ENCODE measurements around the gene MRAS.
"Not testable (repeated sequence)": the region's sequence is repeated elsewhere in the genome, so short reads cannot be mapped to it uniquely, and the experiment has no call there.

MRAS gene

DNA sequence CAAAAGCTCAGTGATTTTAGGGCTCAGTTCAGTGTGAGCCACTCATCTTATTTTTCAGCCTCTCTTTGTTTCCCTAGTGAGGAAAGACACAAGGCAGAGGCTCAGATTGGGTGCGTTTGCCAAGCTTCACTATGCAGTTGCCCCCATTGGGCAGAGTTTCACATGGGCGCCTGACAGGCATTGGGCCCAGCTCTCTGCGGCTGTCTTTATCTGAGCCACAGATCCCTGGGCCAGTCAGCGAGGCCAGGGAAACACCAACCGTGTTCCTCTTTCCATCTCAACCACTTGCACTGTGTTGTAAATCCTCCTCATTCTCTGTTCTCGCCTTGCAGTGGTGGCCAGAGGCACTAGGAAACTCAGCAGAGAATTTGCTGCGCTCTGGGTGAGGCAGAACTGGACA, 96.9 kb downstream of the MRAS start:
- DNase-seq (ENCODE audit: low read depth in 2 of 2), result no peak

DNA sequence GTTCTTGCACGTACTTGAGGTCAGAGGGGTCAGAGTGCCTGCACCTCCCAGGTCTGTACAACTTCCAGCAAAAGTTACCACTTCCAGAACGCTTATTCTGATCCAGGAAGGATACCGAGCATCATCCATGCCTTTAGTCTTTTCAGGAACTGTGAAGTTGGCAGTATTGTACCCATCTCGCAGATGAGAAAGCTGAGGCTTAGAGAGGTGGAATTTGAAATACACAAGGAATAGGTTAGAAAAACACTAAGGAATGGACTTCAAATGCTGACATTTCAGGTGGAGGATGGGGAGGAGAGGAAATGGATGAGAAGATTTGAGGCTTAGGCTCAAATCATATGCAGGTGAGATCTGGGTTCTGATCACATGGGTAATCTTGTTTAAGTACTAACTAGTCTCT, 97.3 kb downstream of the MRAS start:
- no peak for DNase-seq (ENCODE audit: low read depth in 2 of 2)

DNA sequence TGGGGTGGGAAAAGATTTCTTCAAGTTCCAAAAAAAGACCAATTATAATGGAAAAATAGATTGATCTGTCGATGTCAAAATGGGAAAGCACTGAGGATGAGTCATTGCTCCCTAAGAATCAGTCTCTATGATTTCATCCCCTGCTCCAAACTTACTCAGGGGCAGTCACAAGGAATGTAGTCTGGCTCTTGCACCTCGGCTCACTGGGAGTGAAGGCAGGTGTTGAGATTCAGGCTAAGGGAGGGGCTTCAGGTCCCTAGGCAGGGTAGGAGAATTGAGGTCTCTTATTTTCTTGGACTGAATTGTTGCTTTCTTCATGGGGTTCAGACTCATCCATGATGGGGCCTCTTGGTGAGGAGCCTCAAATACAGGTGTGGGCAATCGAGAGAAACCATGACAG, 100.3 kb downstream of the MRAS start:
- no peak for DNase-seq (ENCODE audit: low read depth in 2 of 2)

DNA sequence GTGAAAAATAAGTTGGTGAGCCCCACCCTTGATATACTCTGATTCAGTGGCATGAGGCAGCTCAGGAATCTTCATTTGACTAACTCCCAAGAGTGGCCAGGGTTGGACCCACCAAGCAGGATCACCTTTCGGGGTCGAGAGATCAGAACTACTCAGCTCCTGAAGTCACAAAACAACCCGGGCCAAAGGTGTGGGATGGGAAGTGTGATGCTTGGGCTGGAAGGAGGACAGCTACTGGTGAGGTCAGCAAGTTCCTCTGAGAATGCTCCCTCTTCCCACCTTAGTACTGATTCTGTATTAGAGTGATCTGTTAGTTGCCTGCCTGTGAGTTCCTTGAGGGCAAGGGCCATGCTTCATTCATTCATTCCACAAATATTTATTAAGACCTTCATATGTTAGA, 101.1 kb downstream of the MRAS start:
- DNase-seq (ENCODE audit: low read depth in 2 of 2), result no peak

DNA sequence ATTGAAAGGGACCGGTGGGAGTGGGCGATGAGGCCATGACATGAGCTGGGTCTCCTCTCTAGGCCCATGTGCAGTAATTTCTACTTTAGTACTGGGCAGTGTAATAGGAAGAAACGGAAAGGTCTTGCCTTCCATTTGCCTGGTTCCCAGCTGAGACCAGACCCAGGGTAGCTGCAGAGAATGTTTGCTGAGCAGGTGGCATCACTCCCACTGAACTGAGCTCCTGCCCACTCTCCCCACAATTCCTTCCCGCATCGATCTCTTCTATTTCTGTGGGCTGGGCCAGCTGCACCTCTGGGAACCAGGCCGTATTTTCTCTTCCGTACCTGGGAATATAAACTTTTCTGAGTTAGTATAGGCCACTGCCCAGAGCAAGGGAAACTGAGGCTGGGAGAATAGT, 101.8 kb downstream of the MRAS start:
- DNase-seq (ENCODE audit: low read depth in 2 of 2), result no peak

DNA sequence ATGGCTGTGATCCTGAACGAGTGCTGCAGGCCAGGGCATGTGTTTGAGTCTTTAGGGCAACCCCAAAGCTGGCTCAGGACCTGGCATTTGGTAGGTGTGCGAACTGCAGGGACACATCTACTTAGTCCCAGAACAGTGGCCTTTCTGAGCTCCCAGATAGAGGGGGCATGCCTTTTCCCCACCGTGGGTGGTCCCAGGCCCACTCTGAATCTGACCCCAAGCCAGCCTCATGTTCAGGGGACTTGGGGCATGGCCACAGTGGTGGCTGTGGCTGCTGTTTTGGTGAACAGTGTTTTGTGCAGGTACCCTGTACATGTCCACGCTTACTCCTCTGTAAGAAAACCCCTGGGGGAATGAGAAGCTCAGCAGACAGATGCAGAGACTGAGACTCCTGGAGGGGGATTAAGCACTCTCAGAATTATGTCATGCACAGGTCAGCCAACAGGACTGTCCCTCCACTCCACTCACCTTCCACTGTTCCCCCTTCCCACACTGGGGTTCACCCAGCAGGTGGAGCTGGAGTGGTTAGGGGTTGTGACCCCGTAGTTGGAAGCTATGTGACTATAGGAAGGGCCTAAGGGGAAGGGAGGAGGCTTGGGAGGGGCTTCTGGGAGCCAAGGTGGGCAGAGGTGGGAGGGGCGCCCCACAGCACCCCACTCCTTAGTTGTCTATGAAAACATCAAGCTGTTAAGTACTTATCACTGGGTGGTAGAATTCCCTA, 102.5 kb downstream of the MRAS start:
- DNase-seq (ENCODE audit: low read depth in 2 of 2), result no peak

DNA sequence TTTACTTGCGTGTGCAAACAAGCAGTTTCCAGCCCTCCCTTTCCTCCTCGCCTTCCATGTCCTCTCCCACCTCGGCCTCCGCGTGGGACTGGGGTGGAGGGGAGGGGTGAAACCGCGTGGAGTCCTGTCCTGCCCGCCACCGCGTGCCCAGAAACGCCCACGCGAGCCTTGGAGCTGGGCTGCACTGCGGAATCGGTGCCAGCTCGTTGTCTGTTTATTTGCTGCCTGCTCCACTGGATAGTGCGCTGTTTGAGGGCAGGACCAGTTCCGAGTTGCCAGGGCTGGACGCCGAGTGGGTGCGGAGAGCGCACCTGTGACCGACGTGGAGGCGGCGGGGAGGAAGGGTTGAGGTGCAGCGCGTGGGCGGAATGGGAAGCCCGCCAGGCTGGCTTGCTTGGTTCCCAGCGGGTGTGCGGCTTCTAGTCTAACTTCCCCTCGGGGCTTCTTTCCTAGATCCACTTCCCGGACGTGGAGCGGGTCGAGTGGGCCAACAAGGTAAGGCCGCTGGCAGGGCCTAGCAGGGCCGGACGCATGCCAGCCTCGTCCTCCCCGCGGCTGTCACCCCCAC, 103.3 kb downstream of the MRAS start:
- DNase-seq (ENCODE audit: low read depth in 2 of 2), result no peak

DNA sequence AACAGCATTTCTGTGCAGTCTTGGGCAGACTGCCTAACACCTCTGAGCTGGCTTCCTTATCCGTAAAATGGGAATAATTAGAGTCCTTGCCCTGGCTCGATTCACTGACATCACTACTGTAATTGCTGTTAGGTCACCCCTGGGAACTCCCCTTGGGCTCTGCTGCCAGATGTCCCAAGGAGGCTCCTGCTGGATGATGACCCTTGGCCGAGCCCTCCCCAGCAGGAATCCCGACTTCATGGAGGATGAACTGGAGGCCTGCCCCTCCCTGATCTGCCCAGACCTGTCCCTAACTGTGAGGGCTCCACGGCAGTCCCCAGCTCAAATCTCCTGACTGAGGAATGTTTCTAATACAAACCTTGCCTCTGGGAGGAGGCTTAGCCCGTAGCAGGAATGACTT, 104.1 kb downstream of the MRAS start:
- no peak for DNase-seq (ENCODE audit: low read depth in 2 of 2)

DNA sequence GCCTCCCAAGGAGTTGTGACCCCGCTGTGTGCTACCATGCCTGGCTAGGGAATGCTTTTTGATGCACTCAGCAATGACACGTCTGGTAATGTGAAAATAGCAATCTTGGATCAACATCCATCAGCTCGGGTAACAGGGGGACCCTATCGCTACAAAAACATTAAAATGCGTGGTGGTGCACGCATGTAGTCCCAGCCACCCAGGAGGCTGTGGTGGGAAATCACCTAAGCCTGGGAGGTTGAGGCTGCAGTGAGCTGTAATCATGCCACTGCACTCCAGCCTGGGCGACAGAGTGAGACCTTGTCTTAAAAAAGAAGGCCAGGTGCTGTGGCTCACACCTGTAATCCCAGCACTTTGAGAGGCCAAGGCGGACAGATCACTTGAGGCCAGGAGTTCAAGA, 105.6 kb downstream of the MRAS start:
- DNase-seq (ENCODE audit: low read depth in 2 of 2), result not testable (repeated sequence)

All from stimulated activated CD4-positive, alpha-beta T cell treated with anti-CD3 and anti-CD28 coated beads, Interleukin-4, amount 100 ng/mL, for 48 hours (primary cell).